ENCODE data around the gene TIAM2. TPM values are rescaled to one million over a fixed set of nuclear protein-coding genes. Genes with fewer than 3 reads are reported as not detected.
"Not testable (repeated sequence)": the region's sequence is repeated elsewhere in the genome, so short reads cannot be mapped to it uniquely, and the experiment has no call there.

TIAM2 gene
- total RNA-seq, 2 donors from 2014 or later = 4.7 to 5.0 TPM

- H3K36me3 Mint-ChIP-seq (ENCODE audit: low read depth) = no peaks in the 10 kb centered on the region
- ATAC-seq (replicated peaks) = no peak
- no peak overlapping the region for H3K27ac Mint-ChIP-seq
- no peaks in the 10 kb centered on the region for H3K4me1 Mint-ChIP-seq
- H3K27me3 Mint-ChIP-seq = peaks cover 15% of the 10 kb centered on the region
- H3K9me3 Mint-ChIP-seq = no peaks in the 10 kb centered on the region
- H3K4me3 Mint-ChIP-seq = no peak overlapping the region
Observed at GRCh38 chr6:155216312-155217046, 221.4 kb downstream of the TIAM2 start.

- not testable (repeated sequence) for H3K36me3 Mint-ChIP-seq (ENCODE audit: low read depth); H3K4me1 Mint-ChIP-seq; H3K9me3 Mint-ChIP-seq; H3K4me3 Mint-ChIP-seq; H3K27ac Mint-ChIP-seq; ATAC-seq (replicated peaks)
- peaks cover 15% of the 10 kb centered on the region for H3K27me3 Mint-ChIP-seq
Observed at GRCh38 chr6:155218711-155219110, 223.6 kb downstream of the TIAM2 start.

GRCh38 chr6:155219299-155219698, 224.2 kb downstream of the TIAM2 start:
- no peaks in the 10 kb centered on the region for H3K9me3 Mint-ChIP-seq
- ATAC-seq (replicated peaks) = no peak

GRCh38 chr6:155219858-155220301, 224.8 kb downstream of the TIAM2 start:
- no peaks in the 10 kb centered on the region for H3K9me3 Mint-ChIP-seq
- ATAC-seq (replicated peaks) = no peak
- peaks cover 11% of the 10 kb centered on the region for H3K4me1 Mint-ChIP-seq
- no peak overlapping the region for H3K4me3 Mint-ChIP-seq
- peak overlapping the region; percentile 11 for H3K27ac Mint-ChIP-seq
- peaks cover 12% of the 10 kb centered on the region for H3K27me3 Mint-ChIP-seq
- no peaks in the 10 kb centered on the region for H3K36me3 Mint-ChIP-seq (ENCODE audit: low read depth)

More at GRCh38 chr6:155219299-155219698, 224.2 kb downstream of the TIAM2 start:
- Mint-ChIP-seq H3K4me3 (no peak overlapping the region), H3K4me1 (peaks cover 7% of the 10 kb centered on the region), H3K27me3 (peaks cover 15% of the 10 kb centered on the region), H3K36me3 (ENCODE audit: low read depth) (no peaks in the 10 kb centered on the region), H3K27ac (peak overlapping the region; percentile 11)

- Mint-ChIP-seq H3K36me3 (ENCODE audit: low read depth) (no peaks in the 10 kb centered on the region), H3K27me3 (peaks cover 12% of the 10 kb centered on the region), H3K4me3 (no peak overlapping the region), H3K9me3 (no peaks in the 10 kb centered on the region), H3K27ac (no peak overlapping the region), H3K4me1 (peaks cover 11% of the 10 kb centered on the region)
- ATAC-seq (replicated peaks) = no peak
Observed at GRCh38 chr6:155221086-155221485, 226.0 kb downstream of the TIAM2 start.

- Mint-ChIP-seq H3K27ac (no peak overlapping the region), H3K4me1 (peaks cover 11% of the 10 kb centered on the region), H3K9me3 (no peaks in the 10 kb centered on the region), H3K4me3 (no peak overlapping the region), H3K36me3 (ENCODE audit: low read depth) (no peaks in the 10 kb centered on the region), H3K27me3 (peaks cover 11% of the 10 kb centered on the region)
- no peak for ATAC-seq (replicated peaks)
Observed at GRCh38 chr6:155222506-155222905, 227.4 kb downstream of the TIAM2 start.

GRCh38 chr6:155223646-155224451, 228.7 kb downstream of the TIAM2 start:
- peaks cover 9% of the 10 kb centered on the region for H3K27me3 Mint-ChIP-seq
- H3K9me3 Mint-ChIP-seq = no peaks in the 10 kb centered on the region
- no peaks in the 10 kb centered on the region for H3K36me3 Mint-ChIP-seq (ENCODE audit: low read depth)
- peak; percentile 99 for ATAC-seq (replicated peaks)
- H3K4me3 Mint-ChIP-seq = peak overlapping the region; percentile 72
- peak overlapping the region; percentile 86 for H3K27ac Mint-ChIP-seq
- peaks cover 11% of the 10 kb centered on the region for H3K4me1 Mint-ChIP-seq

GRCh38 chr6:155224618-155225017, 229.5 kb downstream of the TIAM2 start:
- Mint-ChIP-seq H3K36me3 (ENCODE audit: low read depth) (no peaks in the 10 kb centered on the region), H3K27ac (peak overlapping the region; percentile 86), H3K4me1 (peaks cover 11% of the 10 kb centered on the region), H3K4me3 (peak overlapping the region; percentile 72), H3K9me3 (no peaks in the 10 kb centered on the region), H3K27me3 (peaks cover 7% of the 10 kb centered on the region)
- no peak for ATAC-seq (replicated peaks)

GRCh38 chr6:155227046-155227445, 231.9 kb downstream of the TIAM2 start:
- H3K4me1 Mint-ChIP-seq = peaks cover 11% of the 10 kb centered on the region
- H3K4me3 Mint-ChIP-seq = no peak overlapping the region
- no peak overlapping the region for H3K27ac Mint-ChIP-seq

GRCh38 chr6:155228546-155229166, 233.5 kb downstream of the TIAM2 start:
- Mint-ChIP-seq H3K4me3 (no peak overlapping the region), H3K4me1 (peaks cover 10% of the 10 kb centered on the region), H3K27ac (no peak overlapping the region)

More at GRCh38 chr6:155227046-155227445, 231.9 kb downstream of the TIAM2 start:
- Mint-ChIP-seq H3K9me3 (no peaks in the 10 kb centered on the region), H3K27me3 (peaks cover 5% of the 10 kb centered on the region), H3K36me3 (ENCODE audit: low read depth) (no peaks in the 10 kb centered on the region)
- no peak for ATAC-seq (replicated peaks)

GRCh38 chr6:155230975-155231374, 235.9 kb downstream of the TIAM2 start:
- not testable (repeated sequence) for ATAC-seq (replicated peaks); H3K36me3 Mint-ChIP-seq (ENCODE audit: low read depth); H3K9me3 Mint-ChIP-seq; H3K27me3 Mint-ChIP-seq; H3K4me3 Mint-ChIP-seq; H3K4me1 Mint-ChIP-seq; H3K27ac Mint-ChIP-seq

More at GRCh38 chr6:155228546-155229166, 233.5 kb downstream of the TIAM2 start:
- Mint-ChIP-seq H3K9me3 (no peaks in the 10 kb centered on the region), H3K36me3 (ENCODE audit: low read depth) (no peaks in the 10 kb centered on the region), H3K27me3 (peaks cover 5% of the 10 kb centered on the region)
- ATAC-seq (replicated peaks) = no peak

GRCh38 chr6:155232848-155233247, 237.7 kb downstream of the TIAM2 start:
- Mint-ChIP-seq H3K4me3 (no peak overlapping the region), H3K36me3 (ENCODE audit: low read depth) (no peaks in the 10 kb centered on the region), H3K9me3 (no peaks in the 10 kb centered on the region), H3K4me1 (no peaks in the 10 kb centered on the region), H3K27ac (no peak overlapping the region), H3K27me3 (no peaks in the 10 kb centered on the region)
- no peak for ATAC-seq (replicated peaks)

- Mint-ChIP-seq H3K9me3 (peaks cover 3% of the 10 kb centered on the region), H3K27ac (no peak overlapping the region), H3K4me3 (no peak overlapping the region), H3K27me3 (peaks cover 3% of the 10 kb centered on the region), H3K4me1 (no peaks in the 10 kb centered on the region), H3K36me3 (ENCODE audit: low read depth) (no peaks in the 10 kb centered on the region)
- no peak for ATAC-seq (replicated peaks)
Observed at GRCh38 chr6:155234167-155234566, 239.1 kb downstream of the TIAM2 start.

- Mint-ChIP-seq H3K27ac (no peak overlapping the region), H3K4me1 (no peaks in the 10 kb centered on the region), H3K9me3 (peaks cover 3% of the 10 kb centered on the region), H3K36me3 (ENCODE audit: low read depth) (no peaks in the 10 kb centered on the region), H3K27me3 (peaks cover 3% of the 10 kb centered on the region), H3K4me3 (no peak overlapping the region)
- ATAC-seq (replicated peaks) = no peak
Observed at GRCh38 chr6:155234687-155235086, 239.6 kb downstream of the TIAM2 start.

All from activated T-helper 17 cell treated with anti-CD3 and anti-CD28 coated beads, Interleukin-2, amount 50 U/mL, for 72 hours (primary cell).